GM21737 (cell line): ENCODE data around the gene CCDC71L.

ENCODE experiments used
- ATAC-seq: cut with Tn5 transposase; IDR thresholded peaks from one replicate; pipeline ENCODE4 v1.9.1; 2021; ENCODE audit warnings: mild to moderate bottlenecking, moderate library complexity; ENCODE audit not compliant: unreplicated experiment

Gene CCDC71L

DNA sequence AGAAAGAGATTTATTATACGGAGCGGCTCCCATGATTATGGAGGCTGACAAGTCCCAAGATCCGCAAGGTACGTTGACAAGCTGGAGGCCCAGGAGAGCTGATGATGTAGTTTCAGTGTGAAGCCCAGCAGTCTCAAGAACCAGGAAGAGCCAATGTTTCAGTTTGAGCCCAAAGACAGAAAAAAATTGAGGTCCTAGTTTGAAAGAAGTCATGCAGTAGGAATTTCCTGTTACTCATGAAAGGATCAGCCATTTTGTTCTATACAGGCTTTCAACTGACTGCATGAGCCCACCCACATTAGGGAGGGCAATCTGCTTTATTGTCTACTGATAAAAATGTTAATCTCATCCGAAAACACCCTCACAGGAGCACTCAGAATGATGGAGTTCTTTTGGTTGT lies 51.5 kb downstream of the CCDC71L start:
- no peak for ATAC-seq

DNA sequence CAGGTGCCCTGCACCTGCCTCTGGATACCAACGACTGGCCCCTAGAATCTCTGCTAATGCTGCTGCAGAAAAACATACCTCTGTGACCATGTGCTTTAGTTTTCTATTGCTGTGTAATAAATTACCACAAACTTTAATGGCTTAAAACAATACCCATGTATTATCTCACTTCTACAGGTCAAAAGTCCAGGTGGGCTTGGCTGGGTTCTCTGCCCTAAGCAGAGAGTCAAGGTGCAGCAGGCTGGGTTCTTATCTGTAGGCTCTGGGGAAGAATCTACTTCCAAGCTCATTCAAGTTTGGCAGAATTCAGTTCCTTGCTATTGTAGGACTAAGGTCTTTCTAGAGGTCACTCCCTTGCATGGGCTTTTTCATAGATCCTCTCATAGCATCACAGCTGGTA lies 52.3 kb downstream of the CCDC71L start:
- ATAC-seq, result no peak
